Gastrocnemius medialis (tissue), 4 donors: ENCODE data around the gene LHFPL6. TPM values are rescaled to one million over a fixed set of nuclear protein-coding genes. Genes with fewer than 3 reads are reported as not detected.

ENCODE experiments used
- ATAC-seq, 2 donors: fragments of 150-250 bp; one replicate each; pipeline ENCODE4 v1.9.1; 2016
- DNase-seq, 2 donors: peaks; one replicate each; pipeline ENCODE4 v3.0.0-alpha.2; 2019
- H3K27ac ChIP-seq, 4 donors: fragments of 200-600 bp; sonication (generic); 1 replicate in 1 of 4; 2 replicates in 3 of 4; pipeline ENCODE4 v1.5.1; 2016 to 2018; ENCODE audit warnings: mild to moderate bottlenecking in 2 of 4, moderate library complexity in 1 of 4
- H3K27me3 ChIP-seq, 3 donors: fragments of 200-600 bp; sonication (generic) in 2 of 3; 1 replicate in 1 of 3; 2 replicates in 2 of 3; pipeline versions ENCODE4 v1.5.1 to v1.6.0; 2016 to 2019; ENCODE audit warnings: mild to moderate bottlenecking in 1 of 3, moderate library complexity in 1 of 3
- H3K36me3 ChIP-seq, 2 donors: fragments of 200-600 bp; sonication (generic) in 1 of 2; one replicate each; pipeline ENCODE4 v1.5.1; 2017 to 2018
- H3K4me1 ChIP-seq, 2 donors: fragments of 200-600 bp; sonication (generic) in 1 of 2; one replicate each; pipeline ENCODE4 v1.5.1; 2016 to 2017; ENCODE audit warnings: mild to moderate bottlenecking in 2 of 2
- H3K4me3 ChIP-seq, 4 donors: fragments of 200-600 bp; sonication (generic) in 3 of 4; 1 replicate in 1 of 4; 2 replicates in 3 of 4; pipeline ENCODE4 v1.5.1; 2016 to 2019; ENCODE audit warnings: mild to moderate bottlenecking in 2 of 4
- H3K9me3 ChIP-seq, 3 donors: fragments of 200-600 bp; sonication (generic) in 2 of 3; 1 replicate in 1 of 3; 2 replicates in 2 of 3; pipeline ENCODE4 v1.5.1; 2016 to 2019
- POLR2A ChIP-seq, 2 donors: fragments of 450-650 bp; IDR thresholded peaks; one replicate each; pipeline ENCODE4 v1.6.1; 2017; ENCODE audit warnings: antibody characterized with exemption in 2 of 2, mild to moderate bottlenecking in 2 of 2, moderate library complexity in 2 of 2
- in situ Hi-C, 4 donors: fragments of 200-750 bp; cut with MboI; loops; one replicate each; pipeline versions ENCODE4 v1.15.0 to v1.8.0; 2017; ENCODE audit warnings: low sequenced_read_pairs in 4 of 4
- intact Hi-C: fragments of 100-400 bp; cut with DNase I; formaldehyde crosslinking; loops from one replicate; pipeline ENCODE4 v1.15.1; 2023; ENCODE audit warnings: low total_unique reads
- total RNA-seq, 4 donors: library from RNA; depleted of rRNA; stranded (reverse); fragments of >200 nt; gene quantifications; one replicate each; pipeline versions ENCODE4 v1.1.0 to v1.2.3, GENCODE V29; 2016
- TF ChIP-seq, protein P1 (sequence below), 5 experiments: fragments of 450-650 bp in 3 of 5; fragments of 200-600 bp in 2 of 5; sonication (generic) in 2 of 5; IDR thresholded peaks in 4 of 5; conservative IDR thresholded peaks in 1 of 5; 1 replicate in 4 of 5; 2 replicates in 1 of 5; pipeline ENCODE4 v1.5.1; 2016 to 2019; ENCODE audit warnings: antibody characterized with exemption in 5 of 5, mild to moderate bottlenecking in 3 of 5, moderate library complexity in 3 of 5

LHFPL6 gene
- total RNA-seq, 4 donors from 2014 or later, result 12.7 to 26.3 (median 16.0) TPM

DNA sequence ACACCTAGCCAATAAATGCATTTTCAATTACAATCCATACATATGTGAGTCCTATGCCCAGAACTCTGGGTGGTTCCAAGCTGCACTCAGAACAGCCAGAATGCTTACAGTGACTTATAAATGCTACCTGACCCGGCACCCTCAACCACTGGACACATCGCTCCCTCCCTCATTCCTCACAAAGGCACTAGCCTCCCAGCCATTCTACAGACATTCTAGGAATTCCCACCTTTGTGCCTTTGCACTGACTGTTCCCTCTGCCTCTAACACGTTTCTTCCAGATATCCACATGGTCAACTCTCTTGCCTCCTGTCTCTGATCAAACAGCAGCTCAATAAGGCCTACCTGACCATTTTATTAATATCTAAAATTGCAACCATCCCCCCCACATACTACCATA lies 99.9 kb downstream of the LHFPL6 start:
- Histone ChIP-seq H3K4me1 (peaks cover 0 to 29% of the 10 kb centered on the region in 2 donors), H3K27ac (no peak overlapping the region)
- intact Hi-C loops, result no loop called here

GRCh38 chr13:39501702-39502324 lies 101.2 kb downstream of the LHFPL6 start:
- no peak overlapping the region for H3K4me3 ChIP-seq
- H3K36me3 ChIP-seq, result no peaks in the 10 kb centered on the region
- H3K27me3 ChIP-seq, result no peaks in the 10 kb centered on the region
- in situ Hi-C loops, result no loop called here
- H3K4me1 ChIP-seq, result peaks cover 0 to 27% of the 10 kb centered on the region in 2 donors
- ATAC-seq, result no peak
- TF ChIP-seq, protein P1, sequence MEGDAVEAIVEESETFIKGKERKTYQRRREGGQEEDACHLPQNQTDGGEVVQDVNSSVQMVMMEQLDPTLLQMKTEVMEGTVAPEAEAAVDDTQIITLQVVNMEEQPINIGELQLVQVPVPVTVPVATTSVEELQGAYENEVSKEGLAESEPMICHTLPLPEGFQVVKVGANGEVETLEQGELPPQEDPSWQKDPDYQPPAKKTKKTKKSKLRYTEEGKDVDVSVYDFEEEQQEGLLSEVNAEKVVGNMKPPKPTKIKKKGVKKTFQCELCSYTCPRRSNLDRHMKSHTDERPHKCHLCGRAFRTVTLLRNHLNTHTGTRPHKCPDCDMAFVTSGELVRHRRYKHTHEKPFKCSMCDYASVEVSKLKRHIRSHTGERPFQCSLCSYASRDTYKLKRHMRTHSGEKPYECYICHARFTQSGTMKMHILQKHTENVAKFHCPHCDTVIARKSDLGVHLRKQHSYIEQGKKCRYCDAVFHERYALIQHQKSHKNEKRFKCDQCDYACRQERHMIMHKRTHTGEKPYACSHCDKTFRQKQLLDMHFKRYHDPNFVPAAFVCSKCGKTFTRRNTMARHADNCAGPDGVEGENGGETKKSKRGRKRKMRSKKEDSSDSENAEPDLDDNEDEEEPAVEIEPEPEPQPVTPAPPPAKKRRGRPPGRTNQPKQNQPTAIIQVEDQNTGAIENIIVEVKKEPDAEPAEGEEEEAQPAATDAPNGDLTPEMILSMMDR (IDR thresholded peaks at IDR 0.05 in 4 of 5, conservative IDR thresholded peaks at IDR 0.05 in 1 of 5), result no peak
- no peak for TF ChIP-seq POLR2A (IDR thresholded peaks at IDR 0.05)
- H3K27ac ChIP-seq, result no peak overlapping the region
- intact Hi-C loops, result no loop called here
- no peak for DNase-seq
- no peaks in the 10 kb centered on the region for H3K9me3 ChIP-seq

More for the DNA sequence above, 99.9 kb downstream of the LHFPL6 start:
- DNase-seq, result no peak
- H3K9me3 ChIP-seq, result no peaks in the 10 kb centered on the region
- ATAC-seq, result no peak
- H3K4me3 ChIP-seq, result no peak overlapping the region
- no peaks in the 10 kb centered on the region for H3K27me3 ChIP-seq
- no peaks in the 10 kb centered on the region for H3K36me3 ChIP-seq
- TF ChIP-seq, protein P1 (IDR thresholded peaks at IDR 0.05 in 4 of 5, conservative IDR thresholded peaks at IDR 0.05 in 1 of 5), result no peak
- no peak for TF ChIP-seq POLR2A (IDR thresholded peaks at IDR 0.05)
- in situ Hi-C loops, result no loop called here

- no peak for TF ChIP-seq POLR2A (IDR thresholded peaks at IDR 0.05)
- TF ChIP-seq, protein P1 (IDR thresholded peaks at IDR 0.05 in 4 of 5, conservative IDR thresholded peaks at IDR 0.05 in 1 of 5), result no peak
- H3K4me1 ChIP-seq, result peaks cover 0 to 30% of the 10 kb centered on the region in 2 donors
- no peaks in the 10 kb centered on the region for H3K9me3 ChIP-seq
- intact Hi-C loops, result no loop called here
- in situ Hi-C loops, result no loop called here
- H3K27ac ChIP-seq, result no peak overlapping the region
- no peaks in the 10 kb centered on the region for H3K36me3 ChIP-seq
- no peaks in the 10 kb centered on the region for H3K27me3 ChIP-seq
- DNase-seq (no peak), ATAC-seq (no peak)
- H3K4me3 ChIP-seq, result no peak overlapping the region
These were observed 103.4 kb downstream of the LHFPL6 start for GRCh38 chr13:39499604-39500003.

DNA sequence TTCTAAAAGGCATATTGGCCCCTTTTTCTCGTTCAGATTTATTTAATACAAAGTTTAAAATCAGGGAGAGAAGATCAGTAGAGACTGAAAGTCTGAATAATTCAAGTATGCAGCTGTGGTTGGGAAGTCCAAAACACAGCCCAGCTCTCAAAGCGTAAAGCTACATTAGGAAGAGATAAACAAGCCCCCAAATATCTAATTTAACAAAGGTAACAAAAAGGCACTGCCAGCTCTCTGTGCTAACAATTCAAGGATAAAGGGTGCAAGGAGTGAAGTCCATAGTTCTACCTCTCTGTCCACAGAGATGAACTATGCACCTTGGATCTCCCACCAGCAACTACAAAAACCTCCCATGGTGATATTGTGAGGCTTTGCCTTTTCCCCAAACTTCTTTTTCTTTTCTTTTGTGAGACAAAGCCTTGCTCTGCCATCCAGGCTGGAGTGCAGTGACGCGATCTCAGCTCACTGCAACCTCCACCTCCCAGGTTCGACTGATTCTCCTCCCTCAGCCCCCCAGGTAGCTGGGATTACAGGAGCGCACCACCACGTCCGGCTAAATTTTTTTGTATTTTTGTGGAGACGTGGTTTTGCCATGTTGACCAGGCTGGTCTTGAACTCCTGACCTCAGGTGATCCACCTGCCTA lies 104.4 kb downstream of the LHFPL6 start:
- Histone ChIP-seq H3K27me3 (no peaks in the 10 kb centered on the region), H3K4me3 (no peak overlapping the region), H3K4me1 (peaks cover 0 to 30% of the 10 kb centered on the region in 2 donors), H3K9me3 (no peaks in the 10 kb centered on the region), H3K27ac (no peak overlapping the region), H3K36me3 (no peaks in the 10 kb centered on the region)
- DNase-seq (no peak), ATAC-seq (no peak)
- TF ChIP-seq, protein P1 (IDR thresholded peaks at IDR 0.05 in 4 of 5, conservative IDR thresholded peaks at IDR 0.05 in 1 of 5), result no peak
- no peak for TF ChIP-seq POLR2A (IDR thresholded peaks at IDR 0.05)
- intact Hi-C loops, result no loop called here
- in situ Hi-C loops, result no loop called here
